Measurements from ENCODE around the gene DGAT2. TPM values are rescaled to one million over a fixed set of nuclear protein-coding genes. Genes with fewer than 3 reads are reported as not detected.
A peak's percentile ranks its signal among the peaks of the same experiment; 100 is the strongest.

DGAT2 gene
- total RNA-seq, 1 experiment from 2014 or later, result 6.4 TPM

DNA sequence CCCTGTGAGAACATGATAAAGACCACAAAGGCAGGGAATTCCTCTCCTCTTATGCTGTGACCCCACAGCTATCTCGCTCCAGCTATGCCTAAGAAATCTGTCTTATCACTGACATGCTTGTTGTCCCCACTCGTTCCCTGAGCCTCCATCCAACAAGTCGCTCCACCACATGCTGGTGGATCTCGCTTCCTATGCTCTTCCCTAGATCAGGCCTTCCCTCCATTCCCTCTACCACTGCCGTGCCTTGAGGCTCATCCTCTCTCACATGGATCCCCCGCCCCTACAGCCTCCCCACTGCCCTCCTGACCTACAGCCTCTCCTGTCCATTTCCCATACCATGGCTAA, 1.4 kb upstream of the DGAT2 start:
- H3K9me3 Mint-ChIP-seq (ENCODE audit: unreplicated experiment), result no peaks in the 10 kb centered on the region
- no peaks in the 10 kb centered on the region for H3K27me3 Mint-ChIP-seq (ENCODE audit: insufficient read depth, unreplicated experiment)
- intact Hi-C loops (cut with micrococcal nuclease), result no loop called here
- DNase-seq (ENCODE audit: unreplicated experiment), result no peak
- CTCF ChIA-PET, result no interaction called here
- BruUV-seq (replicated peaks), result no TSS peak
- no peak for TF ChIP-seq CTCF (IDR thresholded peaks at IDR 0.05; ENCODE audit: unreplicated experiment)
- peaks cover 45% of the 10 kb centered on the region for H3K4me1 Mint-ChIP-seq (ENCODE audit: insufficient read depth, unreplicated experiment)
- H3K27ac Mint-ChIP-seq (ENCODE audit: low read depth, unreplicated experiment), result peak overlapping the region; percentile 14
- no peak overlapping the region for H3K4me3 Mint-ChIP-seq (ENCODE audit: unreplicated experiment)
- POLR2A ChIA-PET, result interaction anchor here (0.6 kb wide), 1 partner anchor 608 kb away, joined by 4 read pairs; no protein-coding TSS in a partner anchor
- H3K36me3 Mint-ChIP-seq (ENCODE audit: insufficient read depth, unreplicated experiment), result no peaks in the 10 kb centered on the region

DNA sequence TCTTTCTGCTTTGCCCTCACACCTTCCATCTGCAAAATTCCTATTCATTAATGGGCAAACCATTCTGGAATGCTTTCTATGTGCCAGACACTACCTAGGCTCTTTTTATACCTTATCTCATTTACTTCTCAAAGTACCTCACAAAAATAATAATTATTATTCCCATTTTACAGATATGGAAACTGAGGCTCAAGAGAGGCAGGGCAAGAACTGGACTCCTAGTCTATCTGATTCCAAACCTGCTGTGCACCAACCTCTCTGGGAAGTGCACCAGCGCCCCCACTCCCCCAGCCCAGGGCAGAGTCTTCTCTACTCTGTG, 826 bp upstream of the DGAT2 start:
- intact Hi-C loops (cut with micrococcal nuclease), result loop anchor here (1.0 kb wide), 1 partner anchor 44 kb away; no protein-coding TSS in a partner anchor
- Mint-ChIP-seq H3K4me3 (ENCODE audit: unreplicated experiment) (peak overlapping the region; percentile 77), H3K36me3 (ENCODE audit: insufficient read depth, unreplicated experiment) (no peaks in the 10 kb centered on the region), H3K9me3 (ENCODE audit: unreplicated experiment) (no peaks in the 10 kb centered on the region), H3K27ac (ENCODE audit: low read depth, unreplicated experiment) (peak overlapping the region; percentile 14), H3K4me1 (ENCODE audit: insufficient read depth, unreplicated experiment) (peaks cover 46% of the 10 kb centered on the region), H3K27me3 (ENCODE audit: insufficient read depth, unreplicated experiment) (no peaks in the 10 kb centered on the region)
- ChIA-PET CTCF (no interaction called here), POLR2A (no interaction called here)
- no peak for DNase-seq (ENCODE audit: unreplicated experiment)
- no TSS peak for BruUV-seq (replicated peaks)
- TF ChIP-seq CTCF (IDR thresholded peaks at IDR 0.05; ENCODE audit: unreplicated experiment), result no peak

GRCh38 chr11:75768909-75769771, 562 bp downstream of the DGAT2 start:
- H3K4me1 Mint-ChIP-seq (ENCODE audit: insufficient read depth, unreplicated experiment), result peaks cover 35% of the 10 kb centered on the region
- DNase-seq (ENCODE audit: unreplicated experiment), result no peak
- CTCF ChIA-PET, result no interaction called here
- H3K9me3 Mint-ChIP-seq (ENCODE audit: unreplicated experiment), result no peaks in the 10 kb centered on the region
- H3K4me3 Mint-ChIP-seq (ENCODE audit: unreplicated experiment), result peak overlapping the region; percentile 77
- no peaks in the 10 kb centered on the region for H3K27me3 Mint-ChIP-seq (ENCODE audit: insufficient read depth, unreplicated experiment)
- H3K27ac Mint-ChIP-seq (ENCODE audit: low read depth, unreplicated experiment), result peak overlapping the region; percentile 97
- no TSS peak for BruUV-seq (replicated peaks)
- POLR2A ChIA-PET, result interaction anchor here (0.9 to 1.6 kb wide), 2 partner anchors 9 to 46 kb away, joined by 3 read pairs; partner anchors contain the start of gene UVRAG
- no peak for TF ChIP-seq CTCF (IDR thresholded peaks at IDR 0.05; ENCODE audit: unreplicated experiment)
- peaks cover 6% of the 10 kb centered on the region for H3K36me3 Mint-ChIP-seq (ENCODE audit: insufficient read depth, unreplicated experiment)
- intact Hi-C loops (cut with micrococcal nuclease), result loop anchor here (1.0 kb wide), 1 partner anchor 46 kb away; no protein-coding TSS in a partner anchor

GRCh38 chr11:75770102-75770501, 1.5 kb downstream of the DGAT2 start:
- TSS peak; percentile 29 for BruUV-seq (replicated peaks)
- H3K4me1 Mint-ChIP-seq (ENCODE audit: insufficient read depth, unreplicated experiment), result peaks cover 35% of the 10 kb centered on the region
- no peak for DNase-seq (ENCODE audit: unreplicated experiment)
- H3K27ac Mint-ChIP-seq (ENCODE audit: low read depth, unreplicated experiment), result no peak overlapping the region
- H3K27me3 Mint-ChIP-seq (ENCODE audit: insufficient read depth, unreplicated experiment), result no peaks in the 10 kb centered on the region
- H3K36me3 Mint-ChIP-seq (ENCODE audit: insufficient read depth, unreplicated experiment), result peaks cover 6% of the 10 kb centered on the region
- POLR2A ChIA-PET, result interaction anchor here (0.6 to 1.6 kb wide), 3 partner anchors 9 to 586 kb away, joined by 3 read pairs; partner anchors contain the start of gene UVRAG
- CTCF ChIA-PET, result interaction anchor here (1.6 kb wide), 1 partner anchor 33 kb away, joined by 5 read pairs; no protein-coding TSS in a partner anchor
- no peak for TF ChIP-seq CTCF (IDR thresholded peaks at IDR 0.05; ENCODE audit: unreplicated experiment)
- intact Hi-C loops (cut with micrococcal nuclease), result no loop called here
- H3K4me3 Mint-ChIP-seq (ENCODE audit: unreplicated experiment), result peak overlapping the region; percentile 77
- no peaks in the 10 kb centered on the region for H3K9me3 Mint-ChIP-seq (ENCODE audit: unreplicated experiment)

All from MCF 10A (cell line).